A673 (cell line): ENCODE results near the gene TMEM238.

Experiments used
- EZH2 ChIP-seq: fragments of 200-600 bp; sonication (generic); IDR thresholded peaks from 2 replicates; pipeline ENCODE4 v1.6.1; 2017; ENCODE audit warnings: borderline replicate concordance, low read depth, mild to moderate bottlenecking, mixed read lengths, antibody characterized with exemption, low read length; ENCODE audit not compliant: poor library complexity, severe bottlenecking
- TF ChIP-seq, protein P1 (sequence below): fragments of 300-800, 200-600 bp; sonication (generic); conservative IDR thresholded peaks from 2 replicates; pipeline ENCODE4 v1.5.1; 2017; ENCODE audit warnings: low read depth, mild to moderate bottlenecking, antibody characterized with exemption, low read length, moderate library complexity, mixed read lengths

DNA sequence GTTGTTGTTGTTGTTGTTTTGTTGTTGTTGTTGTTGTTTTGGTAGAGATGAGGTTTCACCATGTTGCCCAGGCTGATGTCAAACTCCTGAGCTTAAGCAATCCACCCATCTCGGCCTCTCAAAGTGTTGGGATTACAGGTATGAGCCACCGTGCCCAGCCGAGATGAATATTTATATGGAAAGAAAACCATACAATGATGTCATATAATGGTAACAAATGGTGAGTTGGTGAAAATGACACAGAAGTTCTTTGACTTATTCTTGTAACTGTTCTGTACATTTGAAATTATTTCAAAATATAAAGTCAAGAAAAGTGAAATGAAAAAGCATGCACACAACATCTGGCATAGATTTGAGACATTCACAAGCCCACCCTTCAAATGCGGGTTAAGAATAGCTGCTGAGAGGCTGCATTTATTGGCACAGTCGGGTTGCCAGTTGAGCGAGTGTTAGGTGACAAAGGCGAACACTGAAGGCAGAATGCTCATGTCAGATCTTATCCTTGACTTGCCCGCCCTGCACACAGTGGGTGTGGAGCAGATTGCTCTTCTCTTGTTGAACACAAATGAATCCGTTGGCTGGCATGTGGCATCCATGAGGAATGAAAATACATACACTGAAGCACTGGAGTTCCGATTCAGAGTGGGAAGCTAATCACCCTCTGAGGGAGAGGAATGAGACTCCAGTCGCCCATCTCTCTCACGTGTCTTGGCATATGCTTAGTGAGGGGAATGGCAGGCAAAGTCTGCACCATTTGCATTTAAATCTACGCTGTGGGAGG is 39.3 kb upstream of the TMEM238 start:
- TF ChIP-seq, protein P1, sequence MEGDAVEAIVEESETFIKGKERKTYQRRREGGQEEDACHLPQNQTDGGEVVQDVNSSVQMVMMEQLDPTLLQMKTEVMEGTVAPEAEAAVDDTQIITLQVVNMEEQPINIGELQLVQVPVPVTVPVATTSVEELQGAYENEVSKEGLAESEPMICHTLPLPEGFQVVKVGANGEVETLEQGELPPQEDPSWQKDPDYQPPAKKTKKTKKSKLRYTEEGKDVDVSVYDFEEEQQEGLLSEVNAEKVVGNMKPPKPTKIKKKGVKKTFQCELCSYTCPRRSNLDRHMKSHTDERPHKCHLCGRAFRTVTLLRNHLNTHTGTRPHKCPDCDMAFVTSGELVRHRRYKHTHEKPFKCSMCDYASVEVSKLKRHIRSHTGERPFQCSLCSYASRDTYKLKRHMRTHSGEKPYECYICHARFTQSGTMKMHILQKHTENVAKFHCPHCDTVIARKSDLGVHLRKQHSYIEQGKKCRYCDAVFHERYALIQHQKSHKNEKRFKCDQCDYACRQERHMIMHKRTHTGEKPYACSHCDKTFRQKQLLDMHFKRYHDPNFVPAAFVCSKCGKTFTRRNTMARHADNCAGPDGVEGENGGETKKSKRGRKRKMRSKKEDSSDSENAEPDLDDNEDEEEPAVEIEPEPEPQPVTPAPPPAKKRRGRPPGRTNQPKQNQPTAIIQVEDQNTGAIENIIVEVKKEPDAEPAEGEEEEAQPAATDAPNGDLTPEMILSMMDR, result no peak
- no peak for TF ChIP-seq EZH2
